HepG2 (cell line): ENCODE data around the gene TCERG1L. TPM values are rescaled to one million over a fixed set of nuclear protein-coding genes. Genes with fewer than 3 reads are reported as not detected.

Source experiments
- ATAC-seq: fragments of 200-7000 bp; cut with Tn5 transposase; 3 replicates; pipeline ENCODE4 v1.9.1; 2020; ENCODE audit warnings: mild to moderate bottlenecking, moderate library complexity
- BruUV-seq: library from RNA; stranded (reverse); fragments of 400-500 nt; replicated peaks from 2 replicates; lab custom pipeline; 2021; lab: Mats Ljungman, UMichigan
- CTCF ChIA-PET: fragments of 300-600 bp; formaldehyde crosslinking; extraction: SDS; loops from one replicate; lab custom pipeline; 2021; ENCODE audit warnings: low total read pairs, inconsistent platforms, low intra/inter-chr PET ratio; lab: Yijun Ruan, JAX
- POLR2A ChIA-PET: fragments of 350-600 bp; sonication (Branson Sonifier 250); formaldehyde crosslinking; loops from one replicate; lab custom pipeline; 2020; ENCODE audit warnings: antibody characterized with exemption, inconsistent platforms; lab: Yijun Ruan, JAX
- DNase-seq: peaks from one replicate; pipeline ENCODE4 v3.0.0-alpha.2; 2015; ENCODE audit warnings: low spot score
- FAIRE-seq: peaks from 3 replicates; lab custom pipeline; 2011; peaks lifted over from hg19 to GRCh38; lab: Jason Lieb, UNC
- H2AFZ ChIP-seq: one replicate; pipeline ENCODE4 v1.6.1; 2011; ENCODE audit warnings: low read length, inconsistent platforms
- H3K27ac ChIP-seq: fragments of 300-600 bp; 3 replicates; pipeline ENCODE4 v1.8.0; 2011; ENCODE audit warnings: mixed run types, mild to moderate bottlenecking, mixed read lengths, low read length, inconsistent platforms; ENCODE audit not compliant: insufficient read depth; ENCODE audit errors: extremely low read length
- H3K27me3 ChIP-seq, 2 experiments: fragments of 200-600 bp in 1 of 2; 2 replicates in 1 of 2; 3 replicates in 1 of 2; pipeline versions ENCODE4 v1.6.0 to v1.8.0; 2011; ENCODE audit warnings: low read length in 2 of 2, mild to moderate bottlenecking in 2 of 2, moderate library complexity in 2 of 2, inconsistent platforms in 1 of 2; ENCODE audit not compliant: insufficient read depth in 2 of 2, control insufficient read depth in 1 of 2
- H3K36me3 ChIP-seq, 2 experiments: fragments of 200-600 bp in 1 of 2; replicated peaks in 1 of 2; 2 replicates in 1 of 2; 3 replicates in 1 of 2; pipeline versions ENCODE4 v1.5.1 to v1.8.0; 2011; ENCODE audit warnings: low read length in 2 of 2, inconsistent platforms in 1 of 2; ENCODE audit not compliant: insufficient read depth in 2 of 2, control insufficient read depth in 1 of 2
- H3K4me1 ChIP-seq: 2 replicates; pipeline ENCODE4 v1.5.1; 2012; ENCODE audit warnings: low read length, inconsistent platforms; ENCODE audit not compliant: insufficient read depth
- H3K4me2 ChIP-seq: 2 replicates; pipeline ENCODE4 v1.6.0; 2011; ENCODE audit warnings: low read depth, low read length, inconsistent platforms
- H3K4me3 ChIP-seq, 3 experiments: fragments of 200-600 bp in 1 of 3; sonication (generic), shearing (Covaris generic) in 1 of 3; replicated peaks in 1 of 3; 2 replicates each; pipeline ENCODE4 v1.5.1; 2011 to 2016; ENCODE audit warnings: low read length in 3 of 3, inconsistent platforms in 2 of 3, low read depth in 2 of 3, mild to moderate bottlenecking in 2 of 3, control low read depth in 1 of 3, mixed read lengths in 1 of 3; ENCODE audit not compliant: insufficient read depth in 1 of 3
- H3K79me2 ChIP-seq: one replicate; pipeline ENCODE4 v1.6.1; 2011; ENCODE audit warnings: low read length, inconsistent platforms; ENCODE audit not compliant: insufficient read depth
- H3K9ac ChIP-seq: 2 replicates; pipeline ENCODE4 v1.6.0; 2011; ENCODE audit warnings: mild to moderate bottlenecking, low read depth, low read length, inconsistent platforms; ENCODE audit not compliant: insufficient read depth
- H3K9me3 ChIP-seq: 2 replicates; pipeline ENCODE4 v1.5.1; 2012; ENCODE audit warnings: mild to moderate bottlenecking, low read length
- H4K20me1 ChIP-seq: 2 replicates; pipeline ENCODE4 v1.6.0; 2011; ENCODE audit warnings: inconsistent platforms, mild to moderate bottlenecking, low read length, moderate library complexity; ENCODE audit not compliant: insufficient read depth
- GABPB1 ChIP-seq: IDR thresholded peaks from 2 replicates; pipeline ENCODE4 v1.6.1; 2016; ENCODE audit warnings: mild to moderate bottlenecking, missing genetic modification reagents, moderate library complexity, missing compliant biosample characterization
- POLR2G ChIP-seq: fragments of 200-400 bp; formaldehyde crosslinking; IDR thresholded peaks from 2 replicates; pipeline ENCODE4 v1.6.1; 2018; ENCODE audit warnings: mild to moderate bottlenecking, low read depth, low read length, moderate library complexity
- SATB2 ChIP-seq: sonication (generic); formaldehyde crosslinking; IDR thresholded peaks from 2 replicates; pipeline ENCODE4 v1.5.0; 2020; ENCODE audit warnings: missing genetic modification reagents
- TBX2 ChIP-seq: sonication (generic); formaldehyde crosslinking; IDR thresholded peaks from 2 replicates; pipeline ENCODE4 v1.5.0; 2020; ENCODE audit warnings: missing genetic modification reagents, mild to moderate bottlenecking, borderline replicate concordance
- ZNF180 ChIP-seq: sonication (generic); formaldehyde crosslinking; IDR thresholded peaks from 2 replicates; pipeline ENCODE4 v1.4.0; 2020; ENCODE audit warnings: low read depth, missing genetic modification reagents, borderline replicate concordance
- ZSCAN22 ChIP-seq: sonication (generic); formaldehyde crosslinking; IDR thresholded peaks from 2 replicates; pipeline ENCODE4 v1.4.0; 2020; ENCODE audit warnings: mild to moderate bottlenecking, missing genetic modification reagents
- WGBS: methylation state at CpG from one replicate; pipeline ENCODE4 v1.1.6; 2017; ENCODE audit warnings: low lambda C conversion rate; 5-methylcytosine and 5-hydroxymethylcytosine counted together
- in situ Hi-C: cut with HindIII; loops from 2 replicates; pipeline ENCODE4 v1.10.0; 2017; ENCODE audit warnings: low pct_unique_long_range_greater_than_20kb; ENCODE audit not compliant: extremely low pct_ligation_motif_present
- intact Hi-C: fragments of 100-400 bp; cut with micrococcal nuclease; formaldehyde crosslinking; loops from one replicate; pipeline ENCODE4 v1.10.0; 2022; ENCODE audit not compliant: unreplicated experiment
- polyA plus RNA-seq, 8 experiments: library from polyadenylated mRNA; depleted of rRNA in 3 of 8; stranded (reverse) in 7 of 8; unstranded in 1 of 8; fragments of >200 nt; fragmentation: Illumina TruSeq in 4 of 8; extraction: Trizol in 4 of 8; gene quantifications; 2 replicates each; pipeline versions ENCODE4 v1.2.1 to v1.2.3, GENCODE V29; 2011 to 2016; ENCODE audit warnings: low read depth in 4 of 8, missing spikeins in 1 of 8, mixed read lengths in 1 of 8; ENCODE audit not compliant: insufficient read depth in 1 of 8
- total RNA-seq, 5 experiments: library from RNA; depleted of rRNA; stranded (reverse); fragments of >200 nt; fragmentation: Illumina TruSeq; extraction: Trizol; gene quantifications; 2 replicates each; pipeline ENCODE4 v1.2.3, GENCODE V29; 2016; ENCODE audit warnings: low read depth in 1 of 5
- TF ChIP-seq, protein P1 (sequence below): fragments of 450-650 bp; IDR thresholded peaks from 2 replicates; pipeline ENCODE4 v1.6.1; 2016
- TF ChIP-seq, protein P2 (sequence below): IDR thresholded peaks from 2 replicates; pipeline ENCODE4 v1.6.1; 2016; ENCODE audit warnings: missing genetic modification reagents, missing compliant biosample characterization
- TF ChIP-seq, protein P3 (sequence below): sonication (generic); formaldehyde crosslinking; conservative IDR thresholded peaks from 2 replicates; pipeline ENCODE4 v1.4.0; 2020; ENCODE audit warnings: missing genetic modification reagents

The TCERG1L gene
- total and polyA plus RNA-seq, 2 of the 13 experiments (the other 11 are each of a cell fraction or from before 2014, with no cell fraction given), result not detected

DNA sequence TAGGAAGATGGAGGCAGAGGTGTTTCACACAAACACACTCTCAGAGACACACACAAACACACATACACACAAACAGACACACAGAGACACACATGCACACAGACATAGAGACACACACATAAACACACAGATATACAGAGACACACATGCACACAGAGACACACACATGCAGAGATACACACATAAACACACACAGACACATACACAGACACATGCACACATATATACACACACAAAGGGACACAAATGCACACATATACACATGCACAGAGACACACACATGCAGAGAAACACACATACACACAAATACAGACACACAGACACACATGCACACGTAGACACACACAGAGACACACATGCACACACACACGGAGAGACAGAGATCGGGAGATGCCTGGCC, 163.3 kb downstream of the TCERG1L start:
- Histone ChIP-seq H2AFZ (no peak overlapping the region), H3K79me2 (no peaks in the 10 kb centered on the region), H3K4me2 (no peak overlapping the region), H3K9me3 (peaks cover 11% of the 10 kb centered on the region; the same call in 1 of the 2 replicates)
- FAIRE-seq (no peak), ATAC-seq (no peak)
- no TSS peak for BruUV-seq
- TF ChIP-seq SATB2 (CRISPR knock-in tag), result no peak
- TF ChIP-seq, protein P1, sequence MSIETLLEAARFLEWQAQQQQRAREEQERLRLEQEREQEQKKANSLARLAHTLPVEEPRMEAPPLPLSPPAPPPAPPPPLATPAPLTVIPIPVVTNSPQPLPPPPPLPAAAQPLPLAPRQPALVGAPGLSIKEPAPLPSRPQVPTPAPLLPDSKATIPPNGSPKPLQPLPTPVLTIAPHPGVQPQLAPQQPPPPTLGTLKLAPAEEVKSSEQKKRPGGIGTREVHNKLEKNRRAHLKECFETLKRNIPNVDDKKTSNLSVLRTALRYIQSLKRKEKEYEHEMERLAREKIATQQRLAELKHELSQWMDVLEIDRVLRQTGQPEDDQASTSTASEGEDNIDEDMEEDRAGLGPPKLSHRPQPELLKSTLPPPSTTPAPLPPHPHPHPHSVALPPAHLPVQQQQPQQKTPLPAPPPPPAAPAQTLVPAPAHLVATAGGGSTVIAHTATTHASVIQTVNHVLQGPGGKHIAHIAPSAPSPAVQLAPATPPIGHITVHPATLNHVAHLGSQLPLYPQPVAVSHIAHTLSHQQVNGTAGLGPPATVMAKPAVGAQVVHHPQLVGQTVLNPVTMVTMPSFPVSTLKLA, result peak; percentile 62
- TF ChIP-seq, all 625 proteins: peak for 1
- no peaks in the 10 kb centered on the region for H4K20me1 ChIP-seq
- 12% methylated on average over 3 of the region's 3 CpGs for WGBS
- POLR2A ChIA-PET, result no interaction called here
- H3K27ac ChIP-seq, result no peak overlapping the region
- intact Hi-C loops, result no loop called here
- no peaks in the 10 kb centered on the region for H3K36me3 ChIP-seq
- no peak for DNase-seq
- H3K4me3 ChIP-seq, result no peak overlapping the region
- H3K27me3 ChIP-seq, result peaks cover 0 to 12% of the 10 kb centered on the region in 2 experiments; a peak in 3 of 5 replicates
- in situ Hi-C loops, result no loop called here
- no peaks in the 10 kb centered on the region for H3K4me1 ChIP-seq
- H3K9ac ChIP-seq, result no peak overlapping the region
- CTCF ChIA-PET, result no interaction called here

DNA sequence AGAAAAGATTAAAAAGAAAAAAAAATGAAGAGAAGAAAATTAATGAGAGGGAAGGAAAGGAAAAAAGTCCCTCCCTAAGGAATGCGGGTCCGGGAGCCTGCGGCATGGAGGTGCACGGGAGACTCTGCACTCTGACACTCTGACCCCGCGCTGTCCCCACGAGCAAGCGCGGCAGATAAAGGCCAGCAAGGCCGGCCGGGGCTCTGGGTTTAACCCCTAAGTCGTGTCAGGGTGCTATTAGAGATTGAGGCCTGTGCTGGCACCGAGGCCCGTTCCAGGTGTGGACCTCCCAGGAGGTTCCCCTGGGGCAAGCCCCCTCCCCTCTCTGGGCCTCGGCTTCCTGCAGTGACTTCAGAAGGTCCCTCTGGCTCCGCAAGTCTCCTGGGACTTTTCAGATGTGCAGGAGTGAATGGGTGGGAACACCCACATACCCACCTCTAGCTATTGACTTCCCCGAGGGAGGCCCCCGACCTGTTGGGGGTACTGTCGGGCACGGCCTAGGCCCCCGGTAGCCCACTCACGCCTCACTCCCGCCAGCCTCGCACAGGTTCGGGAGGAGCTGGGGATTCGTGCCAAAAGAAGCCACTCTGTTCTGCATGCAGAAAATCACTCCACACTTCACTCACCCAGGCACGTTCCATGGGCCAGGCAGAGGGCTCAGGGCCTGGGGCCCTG, 164.1 kb downstream of the TCERG1L start:
- WGBS, result 13% methylated on average over 18 of the region's 27 CpGs
- intact Hi-C loops, result no loop called here

More for the DNA sequence above, 164.1 kb downstream of the TCERG1L start:
- no peak; the same call in 2 of the 3 replicates for ATAC-seq
- ChIA-PET POLR2A (no interaction called here), CTCF (no interaction called here)
- H3K4me1 ChIP-seq, result no peaks in the 10 kb centered on the region
- in situ Hi-C loops, result no loop called here
- no peak for DNase-seq
- H3K9ac ChIP-seq, result no peak overlapping the region
- H3K79me2 ChIP-seq, result no peaks in the 10 kb centered on the region
- peaks cover 0 to 12% of the 10 kb centered on the region in 2 experiments; a peak in 2 of 5 replicates for H3K27me3 ChIP-seq
- no TSS peak for BruUV-seq
- peaks cover 3% of the 10 kb centered on the region; the same call in 1 of the 2 replicates for H3K9me3 ChIP-seq
- H3K36me3 ChIP-seq, result no peaks in the 10 kb centered on the region
- no peaks in the 10 kb centered on the region for H4K20me1 ChIP-seq
- H2AFZ ChIP-seq, result no peak overlapping the region
- no peak overlapping the region for H3K4me3 ChIP-seq
- no peak overlapping the region for H3K27ac ChIP-seq
- H3K4me2 ChIP-seq, result no peak overlapping the region
- TF ChIP-seq TBX2 (CRISPR knock-in tag) (no peak), ZNF180 (CRISPR knock-in tag) (no peak), POLR2G (no peak), GABPB1 (CRISPR knock-in tag) (no peak), ZSCAN22 (CRISPR knock-in tag) (no peak)
- TF ChIP-seq, protein P2, sequence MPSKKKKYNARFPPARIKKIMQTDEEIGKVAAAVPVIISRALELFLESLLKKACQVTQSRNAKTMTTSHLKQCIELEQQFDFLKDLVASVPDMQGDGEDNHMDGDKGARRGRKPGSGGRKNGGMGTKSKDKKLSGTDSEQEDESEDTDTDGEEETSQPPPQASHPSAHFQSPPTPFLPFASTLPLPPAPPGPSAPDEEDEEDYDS (CRISPR knock-in tag), result no peak
- TF ChIP-seq, protein P3, sequence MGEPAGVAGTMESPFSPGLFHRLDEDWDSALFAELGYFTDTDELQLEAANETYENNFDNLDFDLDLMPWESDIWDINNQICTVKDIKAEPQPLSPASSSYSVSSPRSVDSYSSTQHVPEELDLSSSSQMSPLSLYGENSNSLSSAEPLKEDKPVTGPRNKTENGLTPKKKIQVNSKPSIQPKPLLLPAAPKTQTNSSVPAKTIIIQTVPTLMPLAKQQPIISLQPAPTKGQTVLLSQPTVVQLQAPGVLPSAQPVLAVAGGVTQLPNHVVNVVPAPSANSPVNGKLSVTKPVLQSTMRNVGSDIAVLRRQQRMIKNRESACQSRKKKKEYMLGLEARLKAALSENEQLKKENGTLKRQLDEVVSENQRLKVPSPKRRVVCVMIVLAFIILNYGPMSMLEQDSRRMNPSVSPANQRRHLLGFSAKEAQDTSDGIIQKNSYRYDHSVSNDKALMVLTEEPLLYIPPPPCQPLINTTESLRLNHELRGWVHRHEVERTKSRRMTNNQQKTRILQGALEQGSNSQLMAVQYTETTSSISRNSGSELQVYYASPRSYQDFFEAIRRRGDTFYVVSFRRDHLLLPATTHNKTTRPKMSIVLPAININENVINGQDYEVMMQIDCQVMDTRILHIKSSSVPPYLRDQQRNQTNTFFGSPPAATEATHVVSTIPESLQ (CRISPR knock-in tag), result no peak
- TF ChIP-seq, all 625 proteins: peak for 0
- FAIRE-seq, result no peak
